Vein endothelial cell (primary cell): ENCODE data around the gene ARRDC5. TPM values are rescaled to one million over a fixed set of nuclear protein-coding genes. Genes with fewer than 3 reads are reported as not detected.

Experiments used
- small RNA-seq: library from RNA; depleted of rRNA; stranded (forward); fragments of <200 nt; gene quantifications from one replicate; pipeline ENCODE3, GENCODE V24; 2012
- total RNA-seq: library from RNA; depleted of rRNA; stranded (reverse); fragments of >200 nt; gene quantifications from 2 replicates; pipeline ENCODE4 v1.2.3, GENCODE V29; 2012

The ARRDC5 gene
- 0.10 TPM in 1 of 2 replicates, not detected in the other for total RNA-seq

DNA sequence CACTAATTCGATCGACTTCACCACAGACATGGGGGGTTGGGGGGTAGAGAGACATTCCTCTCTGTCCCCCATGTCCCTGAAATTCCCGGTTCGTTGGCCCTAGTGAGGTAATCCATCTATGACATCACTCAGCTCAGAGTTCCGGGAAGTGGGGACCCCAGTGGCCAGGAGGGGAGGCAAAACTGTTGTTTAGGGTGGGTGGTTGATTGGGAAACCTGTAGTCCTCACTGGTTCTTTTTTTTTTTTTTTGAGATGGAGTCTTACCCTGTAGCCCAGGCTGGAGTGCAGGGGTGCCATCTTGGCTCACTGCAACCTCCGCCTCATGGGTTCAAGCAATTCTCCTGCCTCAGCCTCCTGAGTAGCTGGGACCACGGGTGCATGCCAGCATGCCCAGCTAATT lies at the start of gene ARRDC5:
Gene ARRDC5 (minus strand): TSS at position 101 of the 400 bp plus-strand sequence. CDS start 71 bp downstream, at position 30.

DNA sequence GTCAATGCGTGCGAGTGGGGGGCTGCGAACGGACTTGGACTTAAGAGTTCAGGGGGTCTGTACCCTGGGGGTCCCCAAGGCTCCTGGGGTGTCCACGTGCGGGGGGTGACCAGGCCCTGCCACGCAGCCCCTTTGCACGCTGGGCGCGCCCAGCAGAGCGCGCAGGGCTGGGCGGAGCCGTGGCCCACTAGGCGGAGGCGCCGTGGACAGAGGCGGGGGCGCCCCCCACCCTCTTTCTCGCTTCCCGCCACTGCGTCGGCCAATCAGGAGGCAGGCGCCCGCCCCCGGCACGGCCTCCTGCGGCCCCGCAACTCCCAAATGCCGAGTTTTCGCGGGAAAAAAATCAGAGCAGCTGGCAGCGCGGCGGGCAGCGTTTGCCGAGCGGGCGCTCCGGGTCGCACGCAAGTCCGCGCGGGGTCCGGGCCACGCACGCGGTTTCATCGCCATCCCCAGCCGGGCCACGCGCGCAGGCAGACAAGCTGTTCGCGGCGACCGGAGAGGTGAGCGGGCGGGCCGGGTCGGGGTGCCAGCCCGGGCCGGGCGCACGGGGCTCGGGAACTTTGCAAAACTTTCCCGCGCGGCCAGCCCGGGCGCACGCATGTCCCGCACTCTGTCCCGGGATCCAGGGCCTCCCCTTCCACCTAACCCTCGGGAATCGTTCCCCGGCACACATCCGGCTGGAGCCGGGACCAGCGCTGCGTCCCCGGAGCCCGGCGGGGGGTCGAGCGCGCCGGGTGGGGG lies 6.6 kb upstream of the ARRDC5 start, which contains the start of gene UHRF1:
Gene UHRF1 (plus strand): TSS at position 346 of the 741 bp plus-strand sequence. CDS start 1,385 bp downstream, outside the sequence.

DNA sequence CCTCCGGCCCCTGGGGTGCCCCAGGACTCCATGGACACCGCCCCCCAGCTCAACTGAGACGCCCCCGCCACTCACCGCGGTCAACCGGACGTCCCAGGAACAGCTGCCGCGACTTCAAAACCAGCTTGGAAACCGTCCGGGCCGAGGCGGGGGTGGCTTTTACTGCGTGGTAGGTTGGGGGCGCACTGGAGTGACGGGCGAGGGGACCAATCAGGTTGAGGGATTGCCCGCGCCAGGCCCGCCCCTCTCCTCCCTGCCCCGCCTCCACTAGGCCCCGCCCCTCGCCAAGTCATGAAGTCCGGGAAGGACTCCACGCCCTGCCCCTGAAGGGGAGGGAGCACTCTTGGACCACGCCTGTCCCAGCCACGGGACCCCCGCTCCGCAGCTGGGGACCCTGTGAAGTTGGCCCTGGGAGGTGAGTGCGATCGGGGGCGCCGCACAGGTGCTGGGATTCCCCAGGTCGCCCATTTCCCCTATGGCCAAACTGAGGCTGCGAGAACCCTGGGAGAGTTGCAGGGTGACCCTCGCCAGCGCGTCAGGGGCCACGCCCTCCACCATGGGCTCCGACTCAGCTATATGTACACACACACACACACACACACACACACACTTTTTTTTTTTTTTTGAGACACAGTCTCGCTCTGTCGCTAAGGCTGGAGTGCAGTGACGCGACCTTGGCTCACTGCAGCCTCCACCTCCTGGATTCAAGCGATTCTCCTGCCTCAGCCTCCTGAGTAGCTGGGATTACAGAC lies 35.0 kb downstream of the ARRDC5 start, which contains the start of gene PLIN3:
Gene PLIN3 (minus strand): TSS at position 134 of the 752 bp plus-strand sequence. CDS start 6,273 bp downstream, outside the sequence.

Small RNA genes within 50 kb of the gene (small RNA-seq; reads per million reads assigned to genes)
- gene MIR4747, result 0.13 reads per million

Other genes starting within 250 kb of the ARRDC5 start
- gene MYDGF, start 232.6 kb downstream of the ARRDC5 start, total RNA-seq, result 165 and 194 TPM in 2 replicates
- 52.9 and 68.2 TPM in 2 replicates for gene DPP9, start 179.1 kb downstream of the ARRDC5 start, total RNA-seq
- 17.6 and 19.3 TPM in 2 replicates for gene FEM1A, start 111.2 kb downstream of the ARRDC5 start, total RNA-seq
- gene TICAM1, start 71.2 kb downstream of the ARRDC5 start, total RNA-seq, result 5.5 and 6.5 TPM in 2 replicates
- gene PLIN3, start 35.2 kb downstream of the ARRDC5 start, total RNA-seq, result 109 and 124 TPM in 2 replicates
- gene UHRF1, start 6.6 kb upstream of the ARRDC5 start, total RNA-seq, result 19.3 and 32.4 TPM in 2 replicates
- 23.5 and 26.5 TPM in 2 replicates for gene KDM4B, start 66.2 kb upstream of the ARRDC5 start, total RNA-seq